DND-41 (cell line): ENCODE data around the gene EVI5L.
A peak's percentile ranks its signal among the peaks of the same experiment; 100 is the strongest.

Source experiments
- ATAC-seq: fragments of 200-7000 bp; cut with Tn5 transposase; 3 replicates; pipeline ENCODE4 v1.9.1; 2021; ENCODE audit warnings: low read depth; ENCODE audit not compliant: insufficient read depth
- DNase-seq: peaks from one replicate; pipeline ENCODE4 v3.0.0-alpha.2; 2020
- H2AFZ ChIP-seq: 2 replicates; pipeline ENCODE4 v1.6.0; 2012; ENCODE audit warnings: low read depth, low read length
- H3K27ac ChIP-seq: 2 replicates; pipeline ENCODE4 v1.5.1; 2012; ENCODE audit warnings: low read length, inconsistent platforms
- H3K27me3 ChIP-seq: fragments of 200-600 bp; sonication (generic); 2 replicates; pipeline ENCODE4 v1.6.0; 2012; ENCODE audit warnings: low read length, mild to moderate bottlenecking, inconsistent platforms; ENCODE audit not compliant: insufficient read depth, poor library complexity
- H3K36me3 ChIP-seq: 2 replicates; pipeline ENCODE4 v1.5.1; 2012; ENCODE audit warnings: low read length, inconsistent platforms; ENCODE audit not compliant: insufficient read depth
- H3K4me1 ChIP-seq: 2 replicates; pipeline ENCODE4 v1.5.1; 2012; ENCODE audit warnings: mild to moderate bottlenecking, low read length; ENCODE audit not compliant: insufficient read depth
- H3K4me2 ChIP-seq: 2 replicates; pipeline ENCODE4 v1.6.0; 2012; ENCODE audit warnings: mild to moderate bottlenecking, moderate library complexity, low read length, inconsistent platforms; ENCODE audit not compliant: insufficient read depth
- H3K4me3 ChIP-seq, 2 experiments: fragments of 200-600 bp in 1 of 2; shearing (Covaris generic) in 1 of 2; 2 replicates each; pipeline ENCODE4 v1.5.1; 2012 to 2016; ENCODE audit warnings: inconsistent platforms in 2 of 2, low read length in 2 of 2, mild to moderate bottlenecking in 2 of 2, low read depth in 1 of 2, moderate library complexity in 1 of 2
- H3K79me2 ChIP-seq: 2 replicates; pipeline ENCODE4 v1.6.0; 2012; ENCODE audit warnings: low read length, inconsistent platforms; ENCODE audit not compliant: insufficient read depth
- H3K9ac ChIP-seq: 2 replicates; pipeline ENCODE4 v1.6.0; 2012; ENCODE audit warnings: low read depth, mild to moderate bottlenecking, inconsistent platforms, low read length, moderate library complexity
- H3K9me3 ChIP-seq: 2 replicates; pipeline ENCODE4 v1.5.1; 2012; ENCODE audit warnings: low read length, moderate library complexity, mild to moderate bottlenecking, inconsistent platforms; ENCODE audit not compliant: insufficient read depth, severe bottlenecking
- H4K20me1 ChIP-seq: 2 replicates; pipeline ENCODE4 v1.6.0; 2012; ENCODE audit warnings: low read length; ENCODE audit not compliant: insufficient read depth
- CTCF ChIP-seq: IDR thresholded peaks from 2 replicates; pipeline ENCODE4 v1.5.1; 2012; ENCODE audit warnings: borderline replicate concordance, low read length, moderate library complexity, mild to moderate bottlenecking; ENCODE audit not compliant: poor library complexity, severe bottlenecking; ENCODE audit errors: extremely low read depth
- EZH2 ChIP-seq: IDR thresholded peaks from 3 replicates; pipeline ENCODE4 v1.6.1; 2012; ENCODE audit warnings: borderline replicate concordance, low read depth, mild to moderate bottlenecking, moderate library complexity, low read length, inconsistent platforms; ENCODE audit not compliant: severe bottlenecking

The EVI5L gene

GRCh38 chr19:7819337-7819736 is 10.7 kb upstream of the EVI5L start:
- no peak overlapping the region for H3K4me2 ChIP-seq
- no peaks in the 10 kb centered on the region for H3K36me3 ChIP-seq
- no peaks in the 10 kb centered on the region for H3K4me1 ChIP-seq
- no peak overlapping the region for H3K9ac ChIP-seq
- no peak overlapping the region for H2AFZ ChIP-seq
- H3K79me2 ChIP-seq, result no peaks in the 10 kb centered on the region
- no peak overlapping the region for H3K4me3 ChIP-seq
- ATAC-seq, result no peak
- H3K27ac ChIP-seq, result no peak overlapping the region
- peaks cover 4% of the 10 kb centered on the region for H3K9me3 ChIP-seq
- no peak for TF ChIP-seq EZH2
- TF ChIP-seq CTCF, result no peak
- no peaks in the 10 kb centered on the region for H4K20me1 ChIP-seq
- H3K27me3 ChIP-seq, result peaks cover 12% of the 10 kb centered on the region
- DNase-seq, result no peak

GRCh38 chr19:7820588-7820987 is 9.4 kb upstream of the EVI5L start:
- no peak overlapping the region for H3K4me3 ChIP-seq
- H3K4me1 ChIP-seq, result no peaks in the 10 kb centered on the region
- ATAC-seq (peak; percentile 35; the same call in 1 of the 3 replicates), DNase-seq (no peak)
- H3K9ac ChIP-seq, result no peak overlapping the region
- no peak overlapping the region for H3K4me2 ChIP-seq
- H3K9me3 ChIP-seq, result peaks cover 4% of the 10 kb centered on the region
- H3K79me2 ChIP-seq, result no peaks in the 10 kb centered on the region
- H3K36me3 ChIP-seq, result no peaks in the 10 kb centered on the region
- H3K27ac ChIP-seq, result no peak overlapping the region
- H2AFZ ChIP-seq, result no peak overlapping the region
- TF ChIP-seq EZH2 (no peak), CTCF (no peak)
- no peaks in the 10 kb centered on the region for H4K20me1 ChIP-seq
- peaks cover 12% of the 10 kb centered on the region for H3K27me3 ChIP-seq

- no peak for TF ChIP-seq CTCF
- no peak for TF ChIP-seq EZH2
- Histone ChIP-seq H3K79me2 (no peaks in the 10 kb centered on the region), H3K36me3 (no peaks in the 10 kb centered on the region), H2AFZ (no peak overlapping the region), H3K27me3 (peaks cover 12% of the 10 kb centered on the region), H3K27ac (no peak overlapping the region), H3K4me3 (no peak overlapping the region), H3K9ac (no peak overlapping the region), H3K4me2 (no peak overlapping the region), H4K20me1 (no peaks in the 10 kb centered on the region), H3K9me3 (peaks cover 4% of the 10 kb centered on the region), H3K4me1 (no peaks in the 10 kb centered on the region)
- no peak for DNase-seq
- ATAC-seq, result no peak
Measured at GRCh38 chr19:7822910-7823515, 7.0 kb upstream of the EVI5L start.
